ENCODE results near the gene VIPAS39.

VIPAS39 gene

GRCh38 chr14:77406718-77407117 lies 50.7 kb downstream of the VIPAS39 start:
- DNase-seq (ENCODE audit: low read depth in 2 of 3, low spot score in 1 of 3), result no peak

GRCh38 chr14:77406086-77406485 lies 51.3 kb downstream of the VIPAS39 start:
- no peak for DNase-seq (ENCODE audit: low read depth in 2 of 3, low spot score in 1 of 3)

GRCh38 chr14:77403768-77404167 lies 53.6 kb downstream of the VIPAS39 start:
- DNase-seq (ENCODE audit: low read depth in 2 of 3, low spot score in 1 of 3), result no peak

GRCh38 chr14:77400216-77400615 lies 57.2 kb downstream of the VIPAS39 start:
- no peak for DNase-seq (ENCODE audit: low read depth in 2 of 3, low spot score in 1 of 3)

- DNase-seq (ENCODE audit: low read depth in 2 of 3, low spot score in 1 of 3), result no peak
Measured at GRCh38 chr14:77390188-77390587, 67.2 kb downstream of the VIPAS39 start.

GRCh38 chr14:77378701-77379100 lies 78.7 kb downstream of the VIPAS39 start:
- no peak for DNase-seq (ENCODE audit: low read depth in 2 of 3, low spot score in 1 of 3)

- DNase-seq (ENCODE audit: low read depth in 2 of 3, low spot score in 1 of 3), result no peak
Measured at GRCh38 chr14:77377502-77377844, 79.9 kb downstream of the VIPAS39 start.

- DNase-seq (ENCODE audit: low read depth in 2 of 3, low spot score in 1 of 3), result peak; percentile 59 to 77 (median 69)
Measured at GRCh38 chr14:77376771-77377501, 80.5 kb downstream of the VIPAS39 start, which contains the start of the genes SAMD15 and TMED8. Gene SAMD15, plus strand, starts transcription at chr14:77377379. Its CDS starts 40 bp downstream, at chr14:77377419. Gene TMED8, minus strand, starts transcription at chr14:77377094. Its CDS starts 41 bp downstream, at chr14:77377053.
